ENCODE data around the gene LCOR.

The LCOR gene

DNA sequence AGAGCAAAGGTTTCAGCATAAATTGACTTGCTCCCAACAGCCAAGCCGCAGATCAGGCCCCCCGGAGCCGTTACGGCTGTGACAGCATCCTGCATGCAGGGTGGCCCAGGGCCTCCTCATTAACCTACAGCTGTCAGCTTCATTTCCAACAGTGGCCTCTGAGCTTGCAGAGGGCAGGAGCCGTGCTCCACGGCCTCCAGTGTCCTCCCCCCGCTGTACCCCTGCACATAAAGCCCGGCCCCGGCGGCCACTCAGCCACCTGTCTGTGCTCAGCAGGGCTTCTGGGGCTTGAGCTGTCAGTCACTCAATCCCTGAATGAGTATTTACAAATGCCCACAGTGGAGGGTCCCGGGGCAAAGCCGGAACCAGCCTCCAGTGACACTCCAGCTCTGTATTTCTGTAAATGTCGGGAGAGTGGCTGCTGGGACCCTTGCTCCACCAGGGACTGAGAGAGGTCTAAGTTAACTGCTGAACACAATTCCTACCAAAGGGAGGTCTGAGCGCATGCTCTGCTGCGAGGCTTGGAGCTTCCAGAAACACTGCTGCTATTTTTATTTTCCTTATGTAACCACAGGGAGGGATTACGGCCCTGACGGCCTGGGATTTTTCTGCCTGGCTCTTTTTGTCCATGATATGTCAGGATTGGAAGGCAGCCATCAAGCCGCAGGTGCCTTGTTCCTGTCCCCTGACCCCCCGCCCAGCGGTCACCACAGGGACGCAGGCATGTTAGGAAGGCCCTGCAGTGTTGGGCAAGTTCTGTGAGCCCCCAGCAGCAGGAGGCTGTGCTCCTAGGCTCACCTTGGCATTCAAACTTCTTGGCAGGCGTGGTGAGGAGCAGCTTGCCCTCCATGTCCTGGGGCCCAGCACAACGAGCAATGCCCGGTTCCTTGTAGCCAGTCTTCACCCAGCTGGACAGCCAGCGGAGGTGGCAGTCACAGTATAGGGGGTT lies 188.6 kb downstream of the LCOR start:
- DNase-seq (ENCODE audit: low read depth), result no peak
- H3K4me3 ChIP-seq (ENCODE audit: low read depth, low read length), result no peak overlapping the region
- TF ChIP-seq MAX (IDR thresholded peaks at IDR 0.05; ENCODE audit: low read depth, low read length) (no peak), MYC (IDR thresholded peaks at IDR 0.05; ENCODE audit: low read depth, low read length) (no peak), POLR2A (IDR thresholded peaks at IDR 0.05; ENCODE audit: extremely low read depth, insufficient read length) (no peak)
- TF ChIP-seq, protein P1, sequence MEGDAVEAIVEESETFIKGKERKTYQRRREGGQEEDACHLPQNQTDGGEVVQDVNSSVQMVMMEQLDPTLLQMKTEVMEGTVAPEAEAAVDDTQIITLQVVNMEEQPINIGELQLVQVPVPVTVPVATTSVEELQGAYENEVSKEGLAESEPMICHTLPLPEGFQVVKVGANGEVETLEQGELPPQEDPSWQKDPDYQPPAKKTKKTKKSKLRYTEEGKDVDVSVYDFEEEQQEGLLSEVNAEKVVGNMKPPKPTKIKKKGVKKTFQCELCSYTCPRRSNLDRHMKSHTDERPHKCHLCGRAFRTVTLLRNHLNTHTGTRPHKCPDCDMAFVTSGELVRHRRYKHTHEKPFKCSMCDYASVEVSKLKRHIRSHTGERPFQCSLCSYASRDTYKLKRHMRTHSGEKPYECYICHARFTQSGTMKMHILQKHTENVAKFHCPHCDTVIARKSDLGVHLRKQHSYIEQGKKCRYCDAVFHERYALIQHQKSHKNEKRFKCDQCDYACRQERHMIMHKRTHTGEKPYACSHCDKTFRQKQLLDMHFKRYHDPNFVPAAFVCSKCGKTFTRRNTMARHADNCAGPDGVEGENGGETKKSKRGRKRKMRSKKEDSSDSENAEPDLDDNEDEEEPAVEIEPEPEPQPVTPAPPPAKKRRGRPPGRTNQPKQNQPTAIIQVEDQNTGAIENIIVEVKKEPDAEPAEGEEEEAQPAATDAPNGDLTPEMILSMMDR (IDR thresholded peaks at IDR 0.05; ENCODE audit: low read depth, low read length), result no peak

DNA sequence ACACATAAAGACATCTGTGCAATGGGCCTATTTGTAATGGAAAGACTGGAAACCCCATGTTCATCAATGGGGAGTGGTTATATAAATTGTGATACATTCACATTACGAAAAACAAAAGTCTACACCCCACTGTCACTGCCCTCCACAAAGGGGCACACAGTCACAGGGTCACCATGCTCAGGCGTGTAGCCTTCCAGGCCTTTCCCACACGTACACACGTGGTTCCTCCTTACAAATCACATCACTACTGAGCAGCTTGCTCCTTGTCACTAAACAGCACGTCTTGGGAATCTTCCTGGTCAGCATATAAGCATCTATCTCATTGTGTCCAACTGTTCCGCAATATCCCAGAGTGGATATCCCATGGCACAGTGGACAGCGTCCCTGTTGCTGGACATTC lies 190.5 kb downstream of the LCOR start:
- TF ChIP-seq POLR2A (IDR thresholded peaks at IDR 0.05; ENCODE audit: extremely low read depth, insufficient read length) (no peak), MYC (IDR thresholded peaks at IDR 0.05; ENCODE audit: low read depth, low read length) (no peak), MAX (IDR thresholded peaks at IDR 0.05; ENCODE audit: low read depth, low read length) (no peak)
- TF ChIP-seq, protein P1 (IDR thresholded peaks at IDR 0.05; ENCODE audit: low read depth, low read length), result no peak
- DNase-seq (ENCODE audit: low read depth), result no peak
- no peak overlapping the region for H3K4me3 ChIP-seq (ENCODE audit: low read depth, low read length)

GRCh38 chr10:97023401-97024167 lies 191.5 kb downstream of the LCOR start:
- H3K4me3 ChIP-seq (ENCODE audit: low read depth, low read length), result no peak overlapping the region
- no peak for DNase-seq (ENCODE audit: low read depth)
- TF ChIP-seq, protein P1 (IDR thresholded peaks at IDR 0.05; ENCODE audit: low read depth, low read length), result no peak
- no peak for TF ChIP-seq MAX (IDR thresholded peaks at IDR 0.05; ENCODE audit: low read depth, low read length)
- no peak for TF ChIP-seq POLR2A (IDR thresholded peaks at IDR 0.05; ENCODE audit: extremely low read depth, insufficient read length)
- TF ChIP-seq MYC (IDR thresholded peaks at IDR 0.05; ENCODE audit: low read depth, low read length), result no peak

GRCh38 chr10:97024168-97025073 lies 192.3 kb downstream of the LCOR start:
- peak; percentile 26 for DNase-seq (ENCODE audit: low read depth)
- TF ChIP-seq MYC (IDR thresholded peaks at IDR 0.05; ENCODE audit: low read depth, low read length), result no peak
- TF ChIP-seq MAX (IDR thresholded peaks at IDR 0.05; ENCODE audit: low read depth, low read length), result no peak
- TF ChIP-seq, protein P1 (IDR thresholded peaks at IDR 0.05; ENCODE audit: low read depth, low read length), result no peak
- TF ChIP-seq POLR2A (IDR thresholded peaks at IDR 0.05; ENCODE audit: extremely low read depth, insufficient read length), result no peak
- H3K4me3 ChIP-seq (ENCODE audit: low read depth, low read length), result no peak overlapping the region

DNA sequence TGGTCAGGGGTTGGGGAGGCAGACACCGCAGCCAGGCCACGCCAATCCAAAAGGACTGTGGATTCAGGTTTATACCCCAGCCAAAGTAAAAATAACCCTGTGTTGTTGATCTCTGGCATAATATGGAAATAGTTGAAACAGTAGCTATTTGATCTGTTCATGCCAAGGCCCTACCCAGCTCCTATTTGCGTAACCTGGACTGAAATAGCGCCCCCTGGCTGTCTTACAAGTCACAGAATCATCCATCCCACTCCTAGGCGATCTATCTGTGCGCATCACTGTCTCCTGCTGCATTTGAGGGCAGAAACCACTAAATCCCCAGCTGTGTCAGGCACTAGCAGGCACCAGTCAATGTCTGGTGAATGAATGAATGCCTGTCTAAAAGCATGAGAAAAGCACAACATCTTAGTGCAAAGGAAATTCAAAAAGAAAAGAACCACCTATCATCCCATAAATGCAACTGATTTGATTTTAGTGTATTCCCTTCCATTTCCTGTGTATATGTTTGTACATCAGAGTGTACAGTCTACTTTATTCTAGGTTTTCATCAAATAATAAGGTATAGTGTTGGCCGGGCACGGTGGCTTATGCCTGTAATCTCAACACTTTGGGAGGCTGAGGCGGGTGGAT lies 193.6 kb downstream of the LCOR start:
- no peak overlapping the region for H3K4me3 ChIP-seq (ENCODE audit: low read depth, low read length)
- DNase-seq (ENCODE audit: low read depth), result peak; percentile 80
- TF ChIP-seq MAX (IDR thresholded peaks at IDR 0.05; ENCODE audit: low read depth, low read length) (no peak), POLR2A (IDR thresholded peaks at IDR 0.05; ENCODE audit: extremely low read depth, insufficient read length) (no peak), MYC (IDR thresholded peaks at IDR 0.05; ENCODE audit: low read depth, low read length) (no peak)
- TF ChIP-seq, protein P1 (IDR thresholded peaks at IDR 0.05; ENCODE audit: low read depth, low read length), result peak; percentile 84

Measured in NB4 (cell line).